CD4-positive, alpha-beta T cell treated with Interleukin-6 for 4 hours (primary cell): ENCODE measurements around the gene MALT1.
"Not testable (repeated sequence)": the region's sequence is repeated elsewhere in the genome, so short reads cannot be mapped to it uniquely, and the experiment has no call there.

Source experiments
- DNase-seq: peaks from one replicate; pipeline ENCODE4 v3.0.0-alpha.2; 2020; ENCODE audit warnings: mixed read lengths

MALT1 gene

DNA sequence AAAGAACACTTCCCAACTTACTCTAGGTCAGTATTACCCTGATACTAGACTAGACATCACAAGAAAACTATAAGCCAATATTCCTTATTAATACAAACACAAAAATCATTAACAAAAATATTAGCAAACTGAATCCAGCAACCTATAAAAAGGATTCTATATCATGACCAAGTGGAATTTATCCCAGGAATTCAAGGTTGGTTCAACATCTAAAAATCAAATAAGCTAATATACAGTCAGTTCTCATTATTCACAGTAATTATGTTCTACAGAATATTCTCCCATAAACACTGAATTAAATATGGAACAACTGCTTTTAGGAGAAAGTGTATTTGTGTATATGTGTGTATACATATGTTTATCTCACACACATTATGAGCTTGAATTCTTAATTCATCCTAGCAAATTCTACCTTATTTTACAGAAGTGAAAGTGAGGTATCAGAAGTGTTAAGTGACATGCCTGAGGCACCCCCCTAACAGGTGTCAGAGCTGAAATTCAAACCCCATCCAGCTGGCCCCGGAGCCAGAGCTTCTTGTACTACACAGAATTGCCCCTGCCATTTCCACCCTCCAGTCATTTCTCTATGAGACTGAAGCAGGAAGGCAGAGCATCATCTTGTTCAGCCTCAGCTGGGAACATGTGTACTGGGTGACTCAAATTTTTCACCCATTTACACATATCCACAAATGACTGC is 77.8 kb downstream of the MALT1 start:
- DNase-seq: no peak

DNA sequence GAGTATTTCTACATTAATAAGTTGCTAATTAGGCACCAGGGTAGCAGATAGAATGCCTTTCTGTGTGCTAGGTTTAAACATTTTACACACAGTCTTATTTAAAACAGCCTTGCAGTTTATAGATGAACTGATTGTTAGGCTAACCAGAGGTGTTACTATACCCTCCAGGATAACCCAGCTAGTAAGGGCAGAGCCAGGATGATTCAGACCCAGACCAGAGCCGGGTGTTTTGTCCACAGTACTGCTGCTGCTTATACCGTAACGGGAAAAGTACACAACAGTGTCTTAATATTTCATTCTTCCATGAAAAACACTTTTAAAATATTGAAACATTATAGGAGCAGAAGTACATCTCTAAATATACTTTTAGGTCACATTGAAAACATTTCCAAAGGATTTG is 82.7 kb downstream of the MALT1 start:
- DNase-seq: no peak

DNA sequence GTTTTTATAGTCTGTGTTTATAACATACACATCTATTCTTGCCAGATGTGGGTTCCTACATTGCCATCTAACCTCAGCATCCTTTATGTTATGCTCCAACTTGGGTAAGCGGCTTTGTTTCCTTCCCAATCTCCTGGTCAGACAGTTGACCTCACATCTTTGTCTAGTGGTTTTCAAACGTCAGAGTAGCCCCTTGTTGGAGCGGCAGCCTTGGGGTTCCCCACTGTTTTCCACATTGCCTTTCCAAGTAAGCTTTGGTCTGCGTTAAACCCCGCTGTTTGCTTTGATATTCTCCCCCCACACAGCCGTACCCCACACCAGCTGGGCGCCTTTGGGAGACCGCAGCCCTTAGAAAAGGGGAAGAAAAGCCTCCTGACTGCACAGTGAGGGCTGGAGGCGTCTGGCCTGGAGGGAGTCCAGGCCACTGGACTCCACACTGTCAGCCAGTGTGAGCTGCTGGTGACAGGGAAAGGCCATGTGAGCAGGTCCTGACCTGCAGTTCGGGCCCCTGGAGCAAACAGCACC is 83.3 kb downstream of the MALT1 start:
- DNase-seq: no peak

DNA sequence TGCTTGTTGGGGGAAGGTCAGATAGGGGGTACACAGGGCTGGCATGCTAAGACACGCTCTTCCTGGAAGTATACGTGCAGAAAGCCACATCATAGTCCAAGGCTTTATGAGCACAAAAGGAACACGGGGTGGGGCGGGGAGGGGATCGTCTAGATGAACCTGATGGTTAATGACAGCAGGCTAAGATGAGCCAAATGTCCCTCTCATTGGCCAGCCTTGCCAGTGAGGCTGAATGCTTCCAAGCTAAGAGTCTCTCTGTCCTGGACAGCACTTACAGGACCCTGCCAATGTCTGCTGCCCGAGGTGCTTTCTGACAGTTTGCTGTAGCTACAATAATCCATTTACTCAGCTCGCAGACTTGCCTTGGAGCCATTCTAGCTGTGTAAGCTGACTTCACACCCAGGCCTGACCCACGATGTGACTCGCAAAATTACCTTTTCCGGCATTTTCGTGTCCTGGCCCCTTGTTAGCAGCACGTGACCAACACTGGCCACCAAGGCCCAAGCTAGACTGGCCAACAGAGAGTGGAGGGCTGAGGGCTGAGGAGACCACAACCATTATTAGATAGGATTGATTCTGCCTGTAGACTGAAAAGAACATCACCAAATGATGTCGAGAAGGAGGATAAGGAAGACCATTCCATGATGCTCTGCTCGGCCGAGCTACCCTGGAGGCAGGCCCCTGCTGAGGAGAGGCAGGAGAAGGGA is 84.2 kb downstream of the MALT1 start:
- peak; percentile 31 for DNase-seq

DNA sequence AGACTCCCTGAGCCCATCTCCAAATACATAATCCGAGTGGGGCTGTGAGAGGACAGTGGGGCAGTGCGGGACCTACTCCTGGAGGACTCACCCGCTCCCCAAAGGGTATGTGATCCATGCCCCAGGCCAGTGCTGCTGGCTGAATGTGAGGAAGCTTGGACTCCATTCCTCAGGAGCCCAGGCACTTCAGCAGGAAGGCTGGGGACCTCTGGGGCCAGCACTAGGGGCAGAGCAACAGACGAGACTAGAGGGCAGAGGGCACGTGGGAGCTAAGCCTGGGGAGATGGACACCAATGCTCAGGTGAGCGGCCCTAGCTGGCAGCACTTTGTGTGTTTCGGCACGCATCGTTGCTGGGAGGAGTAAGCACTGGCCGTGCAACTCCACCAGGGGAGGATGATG is 84.9 kb downstream of the MALT1 start:
- no peak for DNase-seq

DNA sequence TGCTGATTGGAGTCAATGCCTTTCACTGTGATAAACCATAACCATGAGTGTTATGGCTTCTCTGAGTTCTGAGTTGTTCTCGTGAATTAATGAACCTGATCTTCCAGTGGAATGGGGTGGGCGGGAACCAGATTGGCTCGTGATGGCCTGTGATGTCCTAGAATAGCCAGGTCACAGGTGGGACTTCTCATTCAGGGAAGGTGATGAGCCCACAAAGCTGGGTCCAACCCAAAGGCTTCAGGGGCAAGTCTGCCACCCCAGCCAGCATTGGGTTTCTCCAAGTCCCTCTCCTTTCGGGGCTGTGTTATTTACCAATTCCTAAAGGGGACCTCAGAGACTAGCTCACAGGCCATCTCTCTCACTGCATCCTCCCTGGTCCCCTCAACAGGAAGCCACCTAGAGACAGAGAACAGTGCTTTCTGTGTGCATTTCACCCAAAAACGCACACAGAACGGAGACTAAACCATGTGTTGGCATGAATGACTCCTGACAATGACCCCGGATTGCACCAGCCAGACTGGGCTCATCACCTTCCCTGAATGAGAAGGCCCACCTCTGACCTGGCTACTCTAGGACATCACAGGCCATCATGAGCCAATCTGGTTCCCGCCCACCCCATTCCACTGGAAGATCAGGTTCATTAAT is 85.5 kb downstream of the MALT1 start:
- DNase-seq: no peak

DNA sequence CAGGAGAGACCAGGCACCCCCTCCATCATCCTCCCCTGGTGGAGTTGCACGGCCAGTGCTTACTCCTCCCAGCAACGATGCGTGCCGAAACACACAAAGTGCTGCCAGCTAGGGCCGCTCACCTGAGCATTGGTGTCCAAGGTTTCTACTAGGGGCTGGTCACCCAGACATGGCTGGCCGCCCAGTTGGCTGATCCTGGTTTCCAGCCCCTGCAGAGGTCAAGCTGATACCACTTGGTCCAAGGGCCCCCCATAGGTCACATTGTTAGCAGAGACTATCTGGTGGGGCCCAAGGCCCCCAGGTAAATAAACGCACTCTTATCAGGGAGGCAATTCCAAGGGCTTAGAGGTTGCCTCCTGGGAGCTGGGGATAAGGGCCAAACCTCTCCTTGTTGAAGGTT is 86.1 kb downstream of the MALT1 start:
- DNase-seq: not testable (repeated sequence)

DNA sequence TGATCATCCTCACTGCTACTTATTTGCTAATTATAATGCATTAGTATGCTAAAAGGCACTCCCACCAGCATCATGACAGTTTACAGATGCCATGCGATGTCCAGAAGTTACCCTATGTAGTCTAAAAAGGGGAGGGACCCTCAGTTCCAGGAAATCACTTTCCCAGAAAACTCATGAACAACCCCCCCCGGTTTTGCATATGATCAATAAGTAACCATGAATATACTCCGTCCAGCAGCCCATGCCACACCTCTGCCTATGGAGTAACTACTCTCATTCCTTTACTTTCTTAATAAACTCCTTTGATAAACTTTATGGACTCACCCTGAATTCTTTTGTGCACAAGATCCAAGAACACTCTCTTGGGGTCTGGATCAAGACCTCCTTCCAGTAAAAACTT is 86.8 kb downstream of the MALT1 start:
- DNase-seq: no peak

DNA sequence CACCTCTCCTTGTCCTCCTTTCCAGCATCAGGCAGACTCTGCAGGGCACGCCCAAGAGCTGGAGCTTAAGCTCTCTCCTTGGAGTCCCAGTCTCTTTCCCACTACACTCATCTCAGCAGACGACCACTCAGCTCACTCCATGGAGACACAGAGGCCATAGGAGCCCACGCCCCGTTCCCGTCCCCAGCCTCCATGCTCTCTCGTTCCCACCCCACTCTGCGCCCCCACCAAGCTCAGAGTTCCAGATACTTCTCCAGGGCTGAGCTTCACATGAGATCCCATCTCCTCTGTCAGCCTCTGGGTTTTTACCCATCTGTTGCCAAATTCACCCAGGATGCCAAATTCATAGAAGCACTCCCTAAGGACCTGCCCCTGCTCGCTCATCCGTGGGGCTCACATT is 87.3 kb downstream of the MALT1 start:
- no peak for DNase-seq

DNA sequence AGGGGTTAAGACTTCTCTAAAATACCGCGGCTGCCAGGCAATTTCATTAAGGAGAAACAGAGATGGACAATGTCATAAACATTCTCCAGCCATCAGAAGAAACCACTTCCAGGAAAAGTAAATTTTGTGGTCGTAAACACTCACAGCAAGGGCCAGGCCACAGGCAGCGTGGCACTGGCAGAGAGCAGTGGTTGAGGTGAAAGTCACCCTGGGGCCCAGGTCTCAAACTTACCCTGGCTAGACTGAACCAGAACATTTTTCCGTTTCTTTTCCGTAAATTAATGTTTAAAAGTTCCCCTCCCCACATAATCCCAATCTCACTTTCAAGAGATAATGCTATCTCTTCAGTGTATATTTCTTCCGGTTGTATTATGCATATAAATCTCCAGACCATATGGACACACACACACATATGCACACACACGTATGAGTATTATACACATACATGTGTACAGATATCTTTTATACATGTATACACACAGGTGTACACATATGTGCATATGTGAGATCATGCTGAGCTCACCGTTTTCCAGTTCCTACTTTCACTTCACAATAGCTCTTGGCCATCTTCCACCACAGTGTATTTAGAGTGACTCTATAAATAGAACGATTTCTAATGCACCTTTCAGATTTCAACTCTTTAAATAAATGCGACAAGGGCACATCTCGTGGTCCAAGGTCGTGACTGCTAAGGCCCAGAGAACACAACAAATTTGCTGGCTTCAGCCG is 90.1 kb downstream of the MALT1 start:
- DNase-seq: no peak

DNA sequence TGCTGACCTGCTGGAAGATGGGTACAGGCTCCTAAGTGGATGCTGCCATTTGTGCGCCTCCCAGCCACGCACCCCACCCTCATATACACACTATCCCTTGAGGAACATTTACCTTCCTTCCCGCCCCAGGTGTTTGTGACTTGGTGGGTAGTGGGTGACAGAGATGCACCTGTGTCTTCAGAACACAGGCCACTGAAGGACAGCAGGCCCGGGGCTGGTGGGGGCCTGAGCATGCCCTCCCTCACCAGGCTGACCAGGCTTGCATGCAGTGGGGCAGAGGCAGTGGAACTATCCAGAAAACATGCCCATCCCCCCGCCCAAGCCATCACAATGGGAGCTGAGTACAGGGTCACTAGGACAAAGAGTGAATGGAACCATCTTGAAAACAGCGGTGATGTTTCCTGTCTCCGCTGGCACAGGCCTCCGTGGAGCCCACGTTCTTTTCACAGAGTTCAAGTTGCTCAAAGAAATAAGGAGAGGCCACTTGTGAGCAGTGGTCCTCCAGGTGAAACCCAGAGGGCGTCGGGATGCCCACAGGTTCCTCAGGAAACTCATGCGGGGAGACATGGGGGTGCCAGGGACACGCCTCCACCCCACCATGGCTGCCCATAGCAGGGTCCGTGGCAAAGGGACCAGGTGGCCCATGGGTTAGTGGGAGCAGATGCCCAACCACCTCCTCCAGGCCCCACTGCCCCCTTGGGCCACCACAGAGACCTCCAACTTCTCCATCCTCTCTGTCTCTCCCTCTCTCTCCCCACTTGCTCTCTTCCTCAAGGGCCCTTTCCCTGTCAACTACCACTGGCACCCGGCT is 90.9 kb downstream of the MALT1 start:
- DNase-seq: no peak

DNA sequence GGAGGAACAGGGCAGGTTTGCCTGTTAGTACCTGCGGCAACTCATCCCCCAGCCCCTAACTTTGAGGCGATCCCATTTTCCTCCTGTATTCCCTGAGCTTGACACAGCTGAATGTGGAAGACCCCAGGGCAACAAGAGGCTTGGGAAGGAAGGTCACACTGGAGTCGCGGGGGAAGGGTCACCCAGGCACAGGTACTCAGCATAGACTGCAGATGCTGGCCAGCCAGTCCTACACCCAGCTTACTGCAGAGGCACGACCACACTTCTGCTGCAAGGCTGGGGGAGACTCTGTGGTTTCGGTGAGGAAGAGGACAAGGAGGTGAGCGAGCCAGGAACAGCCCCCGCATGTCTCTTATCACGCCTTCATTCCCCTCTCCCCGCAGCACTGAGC is 91.5 kb downstream of the MALT1 start:
- no peak for DNase-seq

DNA sequence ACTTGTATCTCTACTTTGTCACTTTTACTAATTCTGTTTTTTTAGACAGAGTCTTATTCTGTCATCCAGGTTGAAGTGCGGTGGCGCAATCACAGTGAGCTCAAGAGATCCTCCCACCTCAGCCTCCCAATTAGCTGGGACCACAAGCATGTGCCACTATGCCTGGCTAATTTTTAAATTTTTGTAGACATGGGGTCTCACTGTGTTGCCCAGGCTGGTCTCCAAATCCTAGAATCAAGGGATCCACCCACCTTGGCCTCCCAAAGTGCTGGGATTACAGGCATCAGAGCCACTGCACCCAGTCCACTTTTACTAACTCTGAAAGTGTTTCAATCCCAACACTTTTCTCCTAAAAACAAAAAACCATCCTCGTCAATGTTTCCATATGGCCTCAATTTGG is 94.9 kb downstream of the MALT1 start:
- DNase-seq: no peak

DNA sequence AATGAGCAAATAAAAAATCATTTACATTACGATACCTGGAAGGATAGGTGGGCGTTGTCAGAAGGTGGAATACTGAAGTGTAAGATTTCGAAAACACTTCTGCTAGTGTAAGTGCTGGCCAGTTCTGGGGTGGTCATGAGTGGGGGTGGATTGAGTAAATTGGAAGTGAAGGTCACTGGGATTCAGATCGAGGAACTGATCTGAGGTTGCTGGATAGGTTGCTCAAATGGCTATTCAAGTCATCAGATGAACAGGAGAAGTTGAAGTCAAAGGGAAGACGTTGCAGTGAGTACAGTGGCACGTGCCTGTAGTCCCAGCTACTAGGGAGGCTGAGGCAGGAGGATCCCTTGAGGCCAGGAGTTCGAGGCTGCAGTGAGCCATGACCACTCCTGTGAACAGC is 95.7 kb downstream of the MALT1 start:
- no peak for DNase-seq

DNA sequence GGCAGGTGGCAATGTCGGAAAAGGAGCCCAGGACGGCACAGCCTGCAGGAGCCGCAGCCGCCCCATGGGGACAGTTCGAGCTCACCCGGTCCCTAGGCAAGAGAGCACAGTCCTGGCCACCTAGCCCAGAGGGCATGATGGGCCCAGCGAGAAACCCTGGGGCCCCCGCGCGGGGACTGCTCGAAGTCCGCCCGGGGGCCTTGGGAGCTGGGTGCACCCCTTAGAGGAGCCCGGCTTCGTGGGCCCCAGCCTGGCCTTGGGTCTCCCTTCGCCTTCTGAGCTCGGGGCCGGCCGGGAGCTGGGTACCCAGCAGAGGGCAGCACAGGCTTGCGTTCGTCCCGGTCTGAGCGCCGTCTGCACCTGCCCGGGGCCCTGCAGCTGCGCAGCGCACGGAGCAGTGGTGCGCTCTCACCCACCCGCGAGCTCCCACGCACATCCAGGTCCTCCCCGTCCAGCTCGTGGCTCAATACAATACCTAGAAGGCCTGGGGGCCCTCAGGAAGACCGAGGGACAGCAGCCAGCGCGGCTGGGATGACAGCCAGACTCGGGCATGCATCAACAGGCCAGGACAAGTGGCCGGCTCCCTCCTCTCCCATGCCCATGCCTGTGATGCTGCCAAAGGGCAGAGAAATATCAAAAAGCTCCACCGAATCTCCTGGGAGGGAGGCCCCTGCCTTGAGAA is 97.2 kb downstream of the MALT1 start:
- peak; percentile 72 for DNase-seq

DNA sequence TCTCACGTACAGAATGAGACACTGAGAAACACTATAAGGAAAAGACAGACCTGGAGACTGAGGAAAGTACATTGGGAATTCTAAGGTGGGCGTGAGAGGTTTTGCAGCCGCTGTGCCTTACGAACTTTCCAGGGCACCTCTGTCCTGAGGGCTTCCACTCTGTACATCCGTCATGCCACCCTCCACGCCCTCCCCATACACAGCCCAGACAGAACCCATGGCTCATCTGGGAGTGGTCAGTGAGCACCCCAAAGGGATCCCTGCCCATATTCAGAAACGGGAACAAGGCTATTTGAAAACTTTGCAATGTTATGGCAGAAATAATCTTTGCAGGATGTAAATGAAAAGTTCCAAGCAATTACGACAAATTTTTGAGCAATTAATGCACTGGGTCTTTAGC is 98.1 kb downstream of the MALT1 start:
- DNase-seq: no peak

DNA sequence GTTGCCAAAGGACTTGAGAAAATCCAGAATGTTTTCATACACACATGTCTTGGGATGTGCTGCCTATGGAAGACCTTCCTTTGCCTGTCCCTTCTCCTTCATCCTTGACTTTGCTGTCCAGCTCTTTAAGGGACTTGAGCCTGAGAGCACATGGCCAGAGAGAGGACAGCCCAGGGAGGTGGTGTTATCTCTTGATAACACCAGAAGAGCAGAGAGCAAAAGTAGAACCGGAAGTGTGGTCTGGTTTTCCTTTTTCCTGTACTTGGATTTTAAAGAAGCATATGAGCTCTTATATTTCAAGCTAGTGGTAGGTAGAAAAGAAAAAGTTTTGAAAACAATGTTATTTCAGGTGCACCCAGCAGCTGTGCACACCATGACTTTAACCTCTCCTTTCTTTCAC is 99.3 kb downstream of the MALT1 start:
- no peak for DNase-seq

DNA sequence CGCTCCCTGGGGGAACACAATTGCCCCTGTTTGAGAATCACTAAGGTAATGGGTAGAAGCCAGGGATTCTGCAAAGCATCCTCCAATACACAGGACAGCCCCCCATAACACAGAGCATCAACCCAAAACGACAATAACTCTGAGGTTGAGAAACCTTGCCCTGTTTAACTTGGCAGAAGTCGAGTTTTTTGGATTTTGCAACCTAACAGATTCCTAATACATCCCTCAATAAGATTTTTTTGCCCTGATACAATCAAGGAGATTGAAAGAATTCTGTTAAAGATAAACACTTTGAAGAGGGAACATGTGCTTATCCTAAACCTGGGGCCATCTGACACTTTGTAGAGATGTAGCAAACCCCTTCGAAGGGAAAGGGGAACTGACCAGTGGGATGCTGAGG is 100.9 kb downstream of the MALT1 start:
- DNase-seq: no peak

DNA sequence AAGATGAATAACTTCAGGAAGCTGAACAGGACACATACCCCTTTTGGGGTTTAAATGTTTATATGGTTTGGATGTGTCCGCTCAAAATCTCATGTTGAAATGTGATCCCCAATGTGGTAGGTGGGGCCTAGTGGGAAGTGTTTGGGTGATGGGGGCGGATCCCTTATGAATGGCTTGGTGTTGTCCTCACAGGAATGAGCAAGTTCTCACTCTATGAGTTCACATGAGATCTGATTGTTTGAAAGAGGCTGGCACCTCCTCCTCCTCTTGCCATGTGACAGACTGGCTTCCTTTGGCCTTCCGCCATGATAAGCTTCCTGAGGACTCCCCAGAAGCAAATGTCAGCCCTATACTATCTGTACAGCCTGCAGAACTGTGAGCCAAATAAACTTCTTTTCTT is 104.8 kb downstream of the MALT1 start:
- DNase-seq: no peak

DNA sequence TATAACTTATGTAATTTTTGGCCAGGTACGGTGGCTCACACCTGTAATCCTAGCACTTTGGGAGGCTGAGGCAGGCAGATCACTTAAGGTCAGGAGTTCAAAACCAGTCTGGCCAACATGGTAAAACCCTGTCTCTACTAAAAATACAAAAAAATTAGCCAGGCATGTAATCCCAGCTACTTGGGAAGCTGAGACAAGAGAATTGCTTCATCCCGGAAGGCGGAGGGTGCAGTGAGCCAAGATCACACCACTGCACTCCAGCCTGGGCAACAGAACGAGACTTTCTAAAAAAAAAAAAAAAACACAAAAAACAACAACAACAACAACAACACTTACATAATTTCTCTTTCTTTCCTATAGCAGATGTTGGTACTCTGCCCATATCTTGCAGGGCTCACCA is 105.3 kb downstream of the MALT1 start:
- not testable (repeated sequence) for DNase-seq

DNA sequence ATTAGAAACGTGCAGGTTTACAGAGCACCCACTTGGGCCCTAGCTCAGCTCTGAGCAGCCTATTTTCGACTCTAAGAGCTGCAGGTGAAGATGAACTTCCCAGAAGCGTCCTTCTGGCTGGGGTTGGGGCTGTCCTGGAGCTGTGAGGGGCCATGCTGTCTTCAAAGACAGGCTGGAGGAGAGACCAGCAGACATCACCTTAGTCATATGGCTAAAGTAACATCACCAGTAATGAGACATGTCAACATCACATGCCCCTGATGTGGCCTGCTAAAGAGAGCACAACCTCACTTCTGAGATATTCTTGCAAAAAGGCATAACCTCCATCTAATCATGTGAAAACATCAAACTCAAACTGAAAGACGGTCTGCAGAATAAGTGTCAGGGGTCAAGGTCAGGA is 106.2 kb downstream of the MALT1 start:
- DNase-seq: no peak

DNA sequence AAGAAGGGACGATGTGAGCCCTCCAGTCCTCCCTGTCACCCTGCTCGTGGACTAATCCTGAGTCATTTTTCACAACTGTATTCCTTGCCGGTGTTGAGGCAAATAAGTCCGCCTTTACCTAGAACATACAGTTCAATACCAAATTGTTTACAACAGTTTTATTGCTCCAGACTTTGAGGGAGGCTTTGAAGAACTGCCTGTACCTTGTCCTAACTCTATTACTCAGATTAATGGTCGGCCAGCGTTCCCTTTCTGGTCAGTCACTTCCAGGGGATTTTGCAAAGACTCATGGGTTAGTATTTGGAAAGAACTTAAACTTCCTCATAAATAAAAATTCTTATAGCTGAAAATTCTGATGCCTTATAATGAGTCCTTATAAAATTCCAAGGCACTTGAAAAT is 108.3 kb downstream of the MALT1 start:
- DNase-seq: no peak
